ENCODE measurements around the gene SSNA1.
A peak's percentile ranks its signal among the peaks of the same experiment; 100 is the strongest.

GRCh38 chr9:137222190-137223077, 34.0 kb downstream of the SSNA1 start, which contains the start of gene RNF208:
- TF ChIP-seq EP300 (conservative IDR thresholded peaks at IDR 0.05; ENCODE audit: poor library complexity, severe bottlenecking) (no peak), CTCF (IDR thresholded peaks at IDR 0.05; ENCODE audit: poor library complexity, severe bottlenecking) (no peak), TAF1 (IDR thresholded peaks at IDR 0.05; ENCODE audit: low read depth) (no peak), MXI1 (conservative IDR thresholded peaks at IDR 0.05; ENCODE audit: poor library complexity, severe bottlenecking) (no peak), RAD21 (conservative IDR thresholded peaks at IDR 0.05) (no peak), EZH2 (IDR thresholded peaks at IDR 0.05; ENCODE audit: borderline replicate concordance, insufficient read depth, low read length, poor library complexity, severe bottlenecking) (no peak), POLR2AphosphoS5 (IDR thresholded peaks at IDR 0.05) (peak; percentile 27), REST (IDR thresholded peaks at IDR 0.05; ENCODE audit: borderline replicate concordance) (no peak), SMC3 (conservative IDR thresholded peaks at IDR 0.05; ENCODE audit: poor library complexity) (no peak)

Measured in neural cell (in vitro differentiated cells).